ENCODE measurements around the gene LY9.

GRCh38 chr1:160753594-160753993 lies 42.4 kb upstream of the LY9 start:
- TF ChIP-seq POLR2A (IDR thresholded peaks at IDR 0.05) (no peak), CTCF (IDR thresholded peaks at IDR 0.05) (no peak), POLR2AphosphoS5 (IDR thresholded peaks at IDR 0.05) (no peak)

All from prostate gland (tissue), 2 donors.